Measurements from ENCODE around the gene PILRB. TPM values are rescaled to one million over a fixed set of nuclear protein-coding genes. Genes with fewer than 3 reads are reported as not detected.

PILRB gene
- total RNA-seq, 1 experiment from 2014 or later = 73.2 TPM

GRCh38 chr7:100348805-100349204, 9.1 kb upstream of the PILRB start:
- no peak for DNase-seq (ENCODE audit: low read depth, low spot score)
- H3K27me3 ChIP-seq (ENCODE audit: control insufficient read depth, insufficient read depth, low read length) = no peaks in the 10 kb centered on the region
- H3K9me3 ChIP-seq (ENCODE audit: control insufficient read depth, insufficient read depth, low read depth, low read length) = no peaks in the 10 kb centered on the region
- ChIA-PET CTCF (no interaction called here), POLR2A (no interaction called here)
- TF ChIP-seq TCF7L2 (IDR thresholded peaks at IDR 0.05; ENCODE audit: low read depth, low read length) (no peak), CTCF (IDR thresholded peaks at IDR 0.05) (no peak), POLR2AphosphoS5 (IDR thresholded peaks at IDR 0.05; ENCODE audit: low read depth, low read length) (no peak), REST (IDR thresholded peaks at IDR 0.05; ENCODE audit: insufficient read depth in 1 of 2, low read depth in 2 of 2, low read length in 1 of 2) (no peak), SIN3A (IDR thresholded peaks at IDR 0.05; ENCODE audit: borderline replicate concordance, insufficient read depth, low read depth, low read length) (no peak)
- intact Hi-C loops (cut with micrococcal nuclease; ENCODE audit: unreplicated experiment) = no loop called here
- H3K4me3 ChIP-seq (ENCODE audit: low read depth in 2 of 2, low read length in 2 of 2) = no peak overlapping the region
- no peak overlapping the region for H3K27ac ChIP-seq (ENCODE audit: low read length)
- no peak for ATAC-seq
- peaks cover 38% of the 10 kb centered on the region for H3K36me3 ChIP-seq (ENCODE audit: control insufficient read depth, insufficient read depth, low read length)
- H3K4me1 ChIP-seq (ENCODE audit: control insufficient read depth, insufficient read depth, low read length) = peaks cover 6% of the 10 kb centered on the region
- no TSS peak for BruUV-seq (replicated peaks)
- in situ Hi-C loops (cut with HindIII; ENCODE audit: low pct_unique_long_range_greater_than_20kb, low sequenced_read_pairs) = no loop called here

GRCh38 chr7:100349757-100350156, 8.2 kb upstream of the PILRB start:
- Histone ChIP-seq H3K4me1 (ENCODE audit: control insufficient read depth, insufficient read depth, low read length) (peaks cover 2% of the 10 kb centered on the region), H3K36me3 (ENCODE audit: control insufficient read depth, insufficient read depth, low read length) (peaks cover 37% of the 10 kb centered on the region), H3K27me3 (ENCODE audit: control insufficient read depth, insufficient read depth, low read length) (no peaks in the 10 kb centered on the region), H3K9me3 (ENCODE audit: control insufficient read depth, insufficient read depth, low read depth, low read length) (no peaks in the 10 kb centered on the region), H3K4me3 (ENCODE audit: low read depth in 2 of 2, low read length in 2 of 2) (no peak overlapping the region), H3K27ac (ENCODE audit: low read length) (no peak overlapping the region)
- DNase-seq (ENCODE audit: low read depth, low spot score) = no peak
- CTCF ChIA-PET = no interaction called here
- in situ Hi-C loops (cut with HindIII; ENCODE audit: low pct_unique_long_range_greater_than_20kb, low sequenced_read_pairs) (no loop called here), intact Hi-C loops (cut with micrococcal nuclease; ENCODE audit: unreplicated experiment) (no loop called here)
- POLR2A ChIA-PET = no interaction called here
- no peak for ATAC-seq
- BruUV-seq (replicated peaks) = no TSS peak
- TF ChIP-seq POLR2AphosphoS5 (IDR thresholded peaks at IDR 0.05; ENCODE audit: low read depth, low read length) (peak; percentile 25; the same call in 1 of the 2 replicates), TCF7L2 (IDR thresholded peaks at IDR 0.05; ENCODE audit: low read depth, low read length) (no peak), SIN3A (IDR thresholded peaks at IDR 0.05; ENCODE audit: borderline replicate concordance, insufficient read depth, low read depth, low read length) (no peak), CTCF (IDR thresholded peaks at IDR 0.05) (no peak), REST (IDR thresholded peaks at IDR 0.05; ENCODE audit: insufficient read depth in 1 of 2, low read depth in 2 of 2, low read length in 1 of 2) (no peak)
